KG1 (cell line): ENCODE measurements around the gene SELENOO.

Source experiments
- DNase-seq: peaks from one replicate; lab custom pipeline; 2025; lab: John Stamatoyannopoulos, UW

SELENOO gene

GRCh38 chr22:50253941-50254340 is 53.1 kb downstream of the SELENOO start:
- no peak for DNase-seq

GRCh38 chr22:50255099-50255498 is 54.3 kb downstream of the SELENOO start:
- DNase-seq: no peak

GRCh38 chr22:50255607-50256006 is 54.8 kb downstream of the SELENOO start:
- no peak for DNase-seq

- no peak for DNase-seq
Observed at GRCh38 chr22:50256258-50256862, 55.5 kb downstream of the SELENOO start.

GRCh38 chr22:50257041-50257440 is 56.2 kb downstream of the SELENOO start:
- no peak for DNase-seq

- no peak for DNase-seq
Observed at GRCh38 chr22:50257451-50258360, 56.9 kb downstream of the SELENOO start.

- DNase-seq: no peak
Observed at GRCh38 chr22:50258361-50259292, 57.8 kb downstream of the SELENOO start.

GRCh38 chr22:50259302-50259701 is 58.5 kb downstream of the SELENOO start:
- DNase-seq: no peak

- no peak for DNase-seq
Observed at GRCh38 chr22:50260434-50260800, 59.6 kb downstream of the SELENOO start.

- DNase-seq: peak; percentile 45
Observed at GRCh38 chr22:50260801-50261614, 60.2 kb downstream of the SELENOO start.

GRCh38 chr22:50261615-50262459 is 61.0 kb downstream of the SELENOO start, which contains the start of gene MAPK12:
Gene MAPK12, minus strand, starts transcription at chr22:50261683. Its CDS starts 174 bp downstream, at chr22:50261509.
- no peak for DNase-seq

- DNase-seq: no peak
Observed at GRCh38 chr22:50262460-50262911, 61.7 kb downstream of the SELENOO start.

- DNase-seq: no peak
Observed at GRCh38 chr22:50262973-50263617, 62.3 kb downstream of the SELENOO start.

GRCh38 chr22:50264104-50264745 is 63.4 kb downstream of the SELENOO start:
- DNase-seq: no peak

GRCh38 chr22:50264946-50265669 is 64.3 kb downstream of the SELENOO start:
- no peak for DNase-seq

GRCh38 chr22:50266994-50267393 is 66.2 kb downstream of the SELENOO start:
- no peak for DNase-seq
